Testis (tissue), 3 donors: Measurements from ENCODE around the gene BLOC1S4. TPM values are rescaled to one million over a fixed set of nuclear protein-coding genes. Genes with fewer than 3 reads are reported as not detected.
A peak's percentile ranks its signal among the peaks of the same experiment; 100 is the strongest.
"Not testable (repeated sequence)": the region's sequence is repeated elsewhere in the genome, so short reads cannot be mapped to it uniquely, and the experiment has no call there.

Experiments
- DNase-seq: peaks from one replicate; pipeline ENCODE4 v3.0.0-alpha.2; 2019
- H3K27ac ChIP-seq, 2 donors: fragments of 200-600 bp; sonication (generic); one replicate each; pipeline ENCODE4 v1.5.1; 2019
- H3K27me3 ChIP-seq: fragments of 200-600 bp; sonication (generic); one replicate; pipeline ENCODE4 v1.5.1; 2019
- H3K36me3 ChIP-seq: fragments of 200-600 bp; sonication (generic); one replicate; pipeline ENCODE4 v1.5.1; 2017; ENCODE audit warnings: low read depth; ENCODE audit errors: missing control alignments
- H3K4me1 ChIP-seq: fragments of 200-600 bp; sonication (generic); one replicate; pipeline ENCODE4 v1.5.1; 2019
- H3K4me3 ChIP-seq, 2 donors: fragments of 200-600 bp; sonication (generic); one replicate each; pipeline ENCODE4 v1.5.1; 2017 to 2019
- H3K9me3 ChIP-seq: fragments of 200-600 bp; sonication (generic); one replicate; pipeline ENCODE4 v1.5.1; 2017
- CTCF ChIP-seq, 3 experiments: fragments of 450-650 bp in 2 of 3; fragments of 200-600 bp in 1 of 3; sonication (generic) in 1 of 3; IDR thresholded peaks; one replicate each; pipeline ENCODE4 v1.5.1; 2016 to 2019; ENCODE audit warnings: antibody characterized with exemption in 3 of 3, mild to moderate bottlenecking in 2 of 3, moderate library complexity in 1 of 3
- POLR2A ChIP-seq: fragments of 450-650 bp; IDR thresholded peaks from one replicate; pipeline ENCODE4 v1.6.1; 2017; ENCODE audit warnings: antibody characterized with exemption, mild to moderate bottlenecking, moderate library complexity
- WGBS, 2 donors: methylation state at CpG; one replicate each; pipeline ENCODE4 v1.1.5; 2018; 5-methylcytosine and 5-hydroxymethylcytosine counted together
- intact Hi-C: fragments of 100-400 bp; cut with DNase I; formaldehyde crosslinking; loops from one replicate; pipeline ENCODE4 v1.15.1; 2023; ENCODE audit warnings: low total_unique reads
- polyA plus RNA-seq: library from polyadenylated mRNA; stranded (reverse); fragments of 350-450 nt; fragmentation: Illumina TruSeq; extraction: RNeasy Lipid Tissue Mini Kit (QIAGEN cat#74804); gene quantifications from one replicate; pipeline ENCODE4 v1.2.3, GENCODE V29; 2014; ENCODE audit warnings: low read depth, low replicate concordance; ENCODE audit not compliant: insufficient read depth
- total RNA-seq, 2 donors: library from RNA; depleted of rRNA; stranded (reverse); fragments of >200 nt; gene quantifications; one replicate each; pipeline ENCODE4 v1.2.3, GENCODE V29; 2016

The BLOC1S4 gene
- total and polyA plus RNA-seq, 3 donors from 2014 or later, result 10.2 to 27.3 (median 21.3) TPM

- H3K4me1 ChIP-seq, result peaks cover 22% of the 10 kb centered on the region
- H3K4me3 ChIP-seq, result no peak overlapping the region
- no peak overlapping the region for H3K27ac ChIP-seq
- no peaks in the 10 kb centered on the region for H3K27me3 ChIP-seq
- no peak for TF ChIP-seq CTCF (IDR thresholded peaks at IDR 0.05)
- no peak for TF ChIP-seq POLR2A
- intact Hi-C loops, result no loop called here
- H3K9me3 ChIP-seq, result no peaks in the 10 kb centered on the region
- DNase-seq, result no peak
- H3K36me3 ChIP-seq, result no peaks in the 10 kb centered on the region
- WGBS, 2 donors, result 91 to 96% methylated on average over 6 of the region's 6 CpGs
These were observed 36.5 kb downstream of the BLOC1S4 start for GRCh38 chr4:6752486-6752829.

GRCh38 chr4:6753103-6753560 lies 37.2 kb downstream of the BLOC1S4 start:
- no peaks in the 10 kb centered on the region for H3K27me3 ChIP-seq
- no peak overlapping the region for H3K27ac ChIP-seq
- TF ChIP-seq POLR2A, result no peak
- no peak for TF ChIP-seq CTCF (IDR thresholded peaks at IDR 0.05)
- intact Hi-C loops, result no loop called here
- H3K36me3 ChIP-seq, result no peaks in the 10 kb centered on the region
- H3K4me3 ChIP-seq, result no peak overlapping the region
- 81 to 91% methylated on average over 14 to 18 of the region's 18 CpGs for WGBS, 2 donors
- H3K9me3 ChIP-seq, result no peaks in the 10 kb centered on the region
- DNase-seq, result no peak
- H3K4me1 ChIP-seq, result peaks cover 18% of the 10 kb centered on the region

- Histone ChIP-seq H3K27ac (no peak overlapping the region), H3K9me3 (no peaks in the 10 kb centered on the region), H3K4me1 (peaks cover 17% of the 10 kb centered on the region), H3K27me3 (no peaks in the 10 kb centered on the region), H3K4me3 (no peak overlapping the region), H3K36me3 (no peaks in the 10 kb centered on the region)
- intact Hi-C loops, result no loop called here
- TF ChIP-seq CTCF (IDR thresholded peaks at IDR 0.05), result no peak
- TF ChIP-seq POLR2A, result no peak
- no peak for DNase-seq
- 84 to 94% methylated on average over 9 of the region's 9 CpGs for WGBS, 2 donors
These were observed 37.9 kb downstream of the BLOC1S4 start for GRCh38 chr4:6753891-6754290.

GRCh38 chr4:6754481-6755087 lies 38.6 kb downstream of the BLOC1S4 start:
- no peak overlapping the region for H3K27ac ChIP-seq
- WGBS, 2 donors, result 96 to 100% methylated on average over 3 of the region's 3 CpGs
- no peaks in the 10 kb centered on the region for H3K27me3 ChIP-seq
- DNase-seq, result no peak
- no peaks in the 10 kb centered on the region for H3K9me3 ChIP-seq
- H3K4me3 ChIP-seq, result no peak overlapping the region
- H3K36me3 ChIP-seq, result no peaks in the 10 kb centered on the region
- TF ChIP-seq POLR2A, result no peak
- peaks cover 10% of the 10 kb centered on the region for H3K4me1 ChIP-seq
- intact Hi-C loops, result no loop called here

- H3K36me3 ChIP-seq, result no peaks in the 10 kb centered on the region
- intact Hi-C loops, result no loop called here
- H3K4me3 ChIP-seq, result no peak overlapping the region
- DNase-seq, result peak; percentile 25
- TF ChIP-seq CTCF (IDR thresholded peaks at IDR 0.05), result no peak
- TF ChIP-seq POLR2A, result no peak
- 77 to 82% methylated on average over 5 of the region's 5 CpGs for WGBS, 2 donors
- H3K27ac ChIP-seq, result no peak overlapping the region
- no peaks in the 10 kb centered on the region for H3K9me3 ChIP-seq
- no peaks in the 10 kb centered on the region for H3K27me3 ChIP-seq
- H3K4me1 ChIP-seq, result peaks cover 6% of the 10 kb centered on the region
These were observed 39.2 kb downstream of the BLOC1S4 start for GRCh38 chr4:6755088-6755753.

GRCh38 chr4:6756345-6756744 lies 40.4 kb downstream of the BLOC1S4 start:
- H3K27me3 ChIP-seq, H3K27ac ChIP-seq, DNase-seq, H3K4me1 ChIP-seq, intact Hi-C loops, H3K9me3 ChIP-seq, H3K36me3 ChIP-seq, H3K4me3 ChIP-seq: not testable (repeated sequence)
- WGBS, 2 donors, result 71 to 84% methylated on average over 2 of the region's 6 CpGs
